HepG2 (cell line): ENCODE results near the gene ERICH6. TPM values are rescaled to one million over a fixed set of nuclear protein-coding genes. Genes with fewer than 3 reads are reported as not detected.

Experiments
- ATAC-seq: fragments of 200-7000 bp; cut with Tn5 transposase; 3 replicates; pipeline ENCODE4 v1.9.1; 2020; ENCODE audit warnings: mild to moderate bottlenecking, moderate library complexity
- BruUV-seq: library from RNA; stranded (reverse); fragments of 400-500 nt; replicated peaks from 2 replicates; lab custom pipeline; 2021; lab: Mats Ljungman, UMichigan
- CTCF ChIA-PET: fragments of 300-600 bp; formaldehyde crosslinking; extraction: SDS; loops from one replicate; lab custom pipeline; 2021; ENCODE audit warnings: low total read pairs, inconsistent platforms, low intra/inter-chr PET ratio; lab: Yijun Ruan, JAX
- POLR2A ChIA-PET: fragments of 350-600 bp; sonication (Branson Sonifier 250); formaldehyde crosslinking; loops from one replicate; lab custom pipeline; 2020; ENCODE audit warnings: antibody characterized with exemption, inconsistent platforms; lab: Yijun Ruan, JAX
- DNase-seq: peaks from one replicate; pipeline ENCODE4 v3.0.0-alpha.2; 2015; ENCODE audit warnings: low spot score
- FAIRE-seq: peaks from 3 replicates; lab custom pipeline; 2011; peaks lifted over from hg19 to GRCh38; lab: Jason Lieb, UNC
- H2AFZ ChIP-seq: one replicate; pipeline ENCODE4 v1.6.1; 2011; ENCODE audit warnings: low read length, inconsistent platforms
- H3K27ac ChIP-seq: fragments of 300-600 bp; 3 replicates; pipeline ENCODE4 v1.8.0; 2011; ENCODE audit warnings: mixed run types, mild to moderate bottlenecking, mixed read lengths, low read length, inconsistent platforms; ENCODE audit not compliant: insufficient read depth; ENCODE audit errors: extremely low read length
- H3K27me3 ChIP-seq, 2 experiments: fragments of 200-600 bp in 1 of 2; 2 replicates in 1 of 2; 3 replicates in 1 of 2; pipeline versions ENCODE4 v1.6.0 to v1.8.0; 2011; ENCODE audit warnings: low read length in 2 of 2, mild to moderate bottlenecking in 2 of 2, moderate library complexity in 2 of 2, inconsistent platforms in 1 of 2; ENCODE audit not compliant: insufficient read depth in 2 of 2, control insufficient read depth in 1 of 2
- H3K36me3 ChIP-seq, 2 experiments: fragments of 200-600 bp in 1 of 2; replicated peaks in 1 of 2; 2 replicates in 1 of 2; 3 replicates in 1 of 2; pipeline versions ENCODE4 v1.5.1 to v1.8.0; 2011; ENCODE audit warnings: low read length in 2 of 2, inconsistent platforms in 1 of 2; ENCODE audit not compliant: insufficient read depth in 2 of 2, control insufficient read depth in 1 of 2
- H3K4me1 ChIP-seq: 2 replicates; pipeline ENCODE4 v1.5.1; 2012; ENCODE audit warnings: low read length, inconsistent platforms; ENCODE audit not compliant: insufficient read depth
- H3K4me2 ChIP-seq: 2 replicates; pipeline ENCODE4 v1.6.0; 2011; ENCODE audit warnings: low read depth, low read length, inconsistent platforms
- H3K4me3 ChIP-seq, 3 experiments: fragments of 200-600 bp in 1 of 3; sonication (generic), shearing (Covaris generic) in 1 of 3; replicated peaks in 1 of 3; 2 replicates each; pipeline ENCODE4 v1.5.1; 2011 to 2016; ENCODE audit warnings: low read length in 3 of 3, inconsistent platforms in 2 of 3, low read depth in 2 of 3, mild to moderate bottlenecking in 2 of 3, control low read depth in 1 of 3, mixed read lengths in 1 of 3; ENCODE audit not compliant: insufficient read depth in 1 of 3
- H3K79me2 ChIP-seq: one replicate; pipeline ENCODE4 v1.6.1; 2011; ENCODE audit warnings: low read length, inconsistent platforms; ENCODE audit not compliant: insufficient read depth
- H3K9ac ChIP-seq: 2 replicates; pipeline ENCODE4 v1.6.0; 2011; ENCODE audit warnings: mild to moderate bottlenecking, low read depth, low read length, inconsistent platforms; ENCODE audit not compliant: insufficient read depth
- H3K9me3 ChIP-seq: 2 replicates; pipeline ENCODE4 v1.5.1; 2012; ENCODE audit warnings: mild to moderate bottlenecking, low read length
- H4K20me1 ChIP-seq: 2 replicates; pipeline ENCODE4 v1.6.0; 2011; ENCODE audit warnings: inconsistent platforms, mild to moderate bottlenecking, low read length, moderate library complexity; ENCODE audit not compliant: insufficient read depth
- AKAP8 ChIP-seq: sonication (generic); formaldehyde crosslinking; IDR thresholded peaks from 2 replicates; pipeline ENCODE4 v1.5.1; 2020; ENCODE audit warnings: mild to moderate bottlenecking, missing genetic modification reagents
- CENPT ChIP-seq: sonication (generic); formaldehyde crosslinking; IDR thresholded peaks from 2 replicates; pipeline ENCODE4 v1.8.0; 2022; ENCODE audit warnings: low read depth, mild to moderate bottlenecking, moderate library complexity, missing genetic modification reagents
- DDIT3 ChIP-seq: sonication (generic); formaldehyde crosslinking; IDR thresholded peaks from 2 replicates; pipeline ENCODE4 v1.4.0; 2020; ENCODE audit warnings: mild to moderate bottlenecking, missing genetic modification reagents
- ESRRA ChIP-seq: sonication (generic); formaldehyde crosslinking; IDR thresholded peaks from 2 replicates; pipeline ENCODE4 v1.5.1; 2020; ENCODE audit warnings: mild to moderate bottlenecking, low read depth, missing genetic modification reagents
- HDAC1 ChIP-seq: sonication (generic); formaldehyde crosslinking; IDR thresholded peaks from 2 replicates; pipeline ENCODE4 v1.5.1; 2020; ENCODE audit warnings: mild to moderate bottlenecking, missing genetic modification reagents
- JUN ChIP-seq: sonication (generic); formaldehyde crosslinking; IDR thresholded peaks from 2 replicates; pipeline ENCODE4 v1.4.0; 2020; ENCODE audit warnings: mild to moderate bottlenecking, missing genetic modification reagents
- KMT2A ChIP-seq: sonication (generic); formaldehyde crosslinking; IDR thresholded peaks from 2 replicates; pipeline ENCODE4 v1.4.0; 2020; ENCODE audit warnings: missing genetic modification reagents
- NFE2 ChIP-seq: sonication (generic); formaldehyde crosslinking; IDR thresholded peaks from 2 replicates; pipeline ENCODE4 v1.4.0; 2020; ENCODE audit warnings: missing genetic modification reagents
- NR2C2 ChIP-seq: sonication (generic); formaldehyde crosslinking; IDR thresholded peaks from 2 replicates; pipeline ENCODE4 v1.4.0; 2020; ENCODE audit warnings: missing genetic modification reagents, mild to moderate bottlenecking, moderate library complexity, borderline replicate concordance
- NRL ChIP-seq: sonication (generic); formaldehyde crosslinking; IDR thresholded peaks from 2 replicates; pipeline ENCODE4 v1.5.0; 2020; ENCODE audit warnings: missing genetic modification reagents, mild to moderate bottlenecking, moderate library complexity, borderline replicate concordance
- PREB ChIP-seq: sonication (generic); formaldehyde crosslinking; IDR thresholded peaks from 2 replicates; pipeline ENCODE4 v1.4.0; 2020; ENCODE audit warnings: missing genetic modification reagents
- TIGD3 ChIP-seq: sonication (generic); formaldehyde crosslinking; IDR thresholded peaks from 2 replicates; pipeline ENCODE4 v1.5.1; 2020; ENCODE audit warnings: mild to moderate bottlenecking, missing genetic modification reagents, borderline replicate concordance
- ZNF136 ChIP-seq: sonication (generic); formaldehyde crosslinking; IDR thresholded peaks from 2 replicates; pipeline ENCODE4 v1.8.1; 2022; ENCODE audit warnings: low read depth, mild to moderate bottlenecking, moderate library complexity, missing genetic modification reagents
- ZNF317 ChIP-seq: sonication (generic); formaldehyde crosslinking; IDR thresholded peaks from 2 replicates; pipeline ENCODE4 v1.5.0; 2020; ENCODE audit warnings: mild to moderate bottlenecking, missing genetic modification reagents
- ZNF709 ChIP-seq: sonication (generic); formaldehyde crosslinking; IDR thresholded peaks from 2 replicates; pipeline ENCODE4 v1.5.0; 2020; ENCODE audit warnings: mild to moderate bottlenecking, missing genetic modification reagents
- ZNF800 ChIP-seq: sonication (generic); formaldehyde crosslinking; IDR thresholded peaks from 2 replicates; pipeline ENCODE4 v1.4.0; 2020; ENCODE audit warnings: missing genetic modification reagents
- WGBS: methylation state at CpG from one replicate; pipeline ENCODE4 v1.1.6; 2017; ENCODE audit warnings: low lambda C conversion rate; 5-methylcytosine and 5-hydroxymethylcytosine counted together
- in situ Hi-C: cut with HindIII; loops from 2 replicates; pipeline ENCODE4 v1.10.0; 2017; ENCODE audit warnings: low pct_unique_long_range_greater_than_20kb; ENCODE audit not compliant: extremely low pct_ligation_motif_present
- intact Hi-C: fragments of 100-400 bp; cut with micrococcal nuclease; formaldehyde crosslinking; loops from one replicate; pipeline ENCODE4 v1.10.0; 2022; ENCODE audit not compliant: unreplicated experiment
- polyA plus RNA-seq, 8 experiments: library from polyadenylated mRNA; depleted of rRNA in 3 of 8; stranded (reverse) in 7 of 8; unstranded in 1 of 8; fragments of >200 nt; fragmentation: Illumina TruSeq in 4 of 8; extraction: Trizol in 4 of 8; gene quantifications; 2 replicates each; pipeline versions ENCODE4 v1.2.1 to v1.2.3, GENCODE V29; 2011 to 2016; ENCODE audit warnings: low read depth in 4 of 8, missing spikeins in 1 of 8, mixed read lengths in 1 of 8; ENCODE audit not compliant: insufficient read depth in 1 of 8
- total RNA-seq, 5 experiments: library from RNA; depleted of rRNA; stranded (reverse); fragments of >200 nt; fragmentation: Illumina TruSeq; extraction: Trizol; gene quantifications; 2 replicates each; pipeline ENCODE4 v1.2.3, GENCODE V29; 2016; ENCODE audit warnings: low read depth in 1 of 5

ERICH6 gene
- total and polyA plus RNA-seq, 2 of the 13 experiments (the other 11 are each of a cell fraction or from before 2014, with no cell fraction given) = 0.03 TPM; not detected in 1

- H3K9ac ChIP-seq = no peak overlapping the region
- no peaks in the 10 kb centered on the region for H3K36me3 ChIP-seq
- DNase-seq (no peak), ATAC-seq (no peak)
- in situ Hi-C loops = no loop called here
- H3K9me3 ChIP-seq = peaks cover 14% of the 10 kb centered on the region
- no peaks in the 10 kb centered on the region for H3K27me3 ChIP-seq
- no peak overlapping the region for H3K4me3 ChIP-seq
- no peak overlapping the region for H3K27ac ChIP-seq
- CTCF ChIA-PET = no interaction called here
- H4K20me1 ChIP-seq = no peaks in the 10 kb centered on the region
- TF ChIP-seq NFE2 (CRISPR knock-in tag) (no peak), AKAP8 (no peak), TIGD3 (CRISPR knock-in tag) (no peak), ZNF317 (CRISPR knock-in tag) (peak; percentile 98)
- TF ChIP-seq, all 625 proteins: peak for 1
- H3K4me1 ChIP-seq = no peaks in the 10 kb centered on the region
- intact Hi-C loops = no loop called here
- H3K4me2 ChIP-seq = no peak overlapping the region
- POLR2A ChIA-PET = no interaction called here
- no peaks in the 10 kb centered on the region for H3K79me2 ChIP-seq
- no peak for FAIRE-seq
- BruUV-seq = no TSS peak
- no peak overlapping the region for H2AFZ ChIP-seq
These were observed 28.1 kb downstream of the ERICH6 start for GRCh38 chr3:150675587-150675986.

GRCh38 chr3:150673966-150674365 lies 29.8 kb downstream of the ERICH6 start:
- FAIRE-seq = no peak
- Histone ChIP-seq H2AFZ (no peak overlapping the region), H3K9ac (no peak overlapping the region), H3K4me3 (no peak overlapping the region), H3K4me1 (no peaks in the 10 kb centered on the region), H4K20me1 (no peaks in the 10 kb centered on the region), H3K27ac (no peak overlapping the region), H3K9me3 (peaks cover 14% of the 10 kb centered on the region), H3K36me3 (no peaks in the 10 kb centered on the region), H3K27me3 (no peaks in the 10 kb centered on the region), H3K4me2 (no peak overlapping the region), H3K79me2 (no peaks in the 10 kb centered on the region)
- in situ Hi-C loops (no loop called here), intact Hi-C loops (no loop called here)
- POLR2A ChIA-PET = no interaction called here
- BruUV-seq = no TSS peak
- no peak for DNase-seq
- no peak for ATAC-seq
- CTCF ChIA-PET = no interaction called here
- 27% methylated on average over 3 of the region's 3 CpGs for WGBS
- TF ChIP-seq ZNF800 (CRISPR knock-in tag) = no peak
- no peak for TF ChIP-seq ZNF136
- TF ChIP-seq JUN (CRISPR knock-in tag) = no peak
- no peak for TF ChIP-seq NRL
- TF ChIP-seq CENPT (CRISPR knock-in tag) = no peak
- TF ChIP-seq PREB (CRISPR knock-in tag) = no peak
- TF ChIP-seq ESRRA (CRISPR knock-in tag) = no peak
- no peak for TF ChIP-seq ZNF709
- TF ChIP-seq HDAC1 = no peak
- TF ChIP-seq NR2C2 (CRISPR knock-in tag) = no peak
- no peak for TF ChIP-seq DDIT3
- TF ChIP-seq KMT2A (CRISPR knock-in tag) = no peak
